Esophagus muscularis mucosa (tissue), 4 donors: ENCODE measurements around the gene FBXL5.

Source experiments
- CTCF ChIP-seq, 3 experiments: fragments of 200-600 bp in 2 of 3; fragments of 450-650 bp in 1 of 3; sonication (generic) in 2 of 3; IDR thresholded peaks; one replicate each; pipeline ENCODE4 v1.5.1; 2017 to 2019; ENCODE audit warnings: antibody characterized with exemption in 3 of 3, mild to moderate bottlenecking in 2 of 3, moderate library complexity in 1 of 3
- EP300 ChIP-seq: sonication (generic); formaldehyde crosslinking; IDR thresholded peaks from one replicate; pipeline ENCODE4 v1.6.1; 2017; ENCODE audit warnings: antibody characterized with exemption
- POLR2A ChIP-seq: fragments of 450-650 bp; IDR thresholded peaks from one replicate; pipeline ENCODE4 v1.6.1; 2017; ENCODE audit warnings: antibody characterized with exemption, moderate library complexity, mild to moderate bottlenecking, low read depth
- POLR2AphosphoS5 ChIP-seq, 2 donors: sonication (generic); formaldehyde crosslinking; IDR thresholded peaks; one replicate each; pipeline ENCODE4 v1.6.1; 2017; ENCODE audit warnings: antibody characterized with exemption in 2 of 2

DNA sequence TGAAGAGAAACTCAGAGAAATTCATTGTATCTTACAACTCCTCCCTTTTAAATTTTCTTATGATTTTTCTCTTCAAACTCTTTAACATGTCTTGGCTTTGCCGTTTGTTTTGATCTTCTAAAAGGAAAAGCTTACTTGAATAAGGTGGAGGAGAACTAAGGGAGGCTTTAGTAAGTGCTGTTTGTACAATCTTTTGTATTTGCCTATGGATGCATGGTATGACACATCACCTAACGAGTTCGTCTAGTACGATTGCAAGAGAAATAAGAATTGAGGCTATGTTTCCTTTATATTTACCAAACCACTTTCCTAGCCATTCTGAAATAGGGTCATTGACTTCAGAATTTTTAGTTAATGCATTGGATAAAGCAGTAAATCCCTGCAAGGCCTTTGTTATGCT lies 39.3 kb upstream of the FBXL5 start:
- TF ChIP-seq CTCF (IDR thresholded peaks at IDR 0.05) (no peak), POLR2A (no peak), EP300 (no peak), POLR2AphosphoS5 (IDR thresholded peaks at IDR 0.05) (no peak)
